H9 (cell line): ENCODE measurements around the gene VAV1. TPM values are rescaled to one million over a fixed set of nuclear protein-coding genes. Genes with fewer than 3 reads are reported as not detected.
"Not testable (repeated sequence)": the region's sequence is repeated elsewhere in the genome, so short reads cannot be mapped to it uniquely, and the experiment has no call there.

ENCODE experiments used
- DNase-seq: peaks from one replicate; pipeline ENCODE4 v3.0.0-alpha.2; 2017
- H2AFZ ChIP-seq: one replicate; pipeline ENCODE4 v1.6.1; 2013; ENCODE audit warnings: mild to moderate bottlenecking, low read length, control low read depth, moderate library complexity
- H2AK5ac ChIP-seq: 2 replicates; pipeline ENCODE4 v1.6.1; 2013; ENCODE audit warnings: low read length, control low read depth, mixed read lengths; ENCODE audit not compliant: insufficient read length
- H2BK120ac ChIP-seq: one replicate; pipeline ENCODE4 v1.6.1; 2013; ENCODE audit warnings: low read depth, mild to moderate bottlenecking, low read length, control low read depth, inconsistent platforms; ENCODE audit not compliant: poor library complexity, severe bottlenecking
- H2BK12ac ChIP-seq: 2 replicates; pipeline ENCODE4 v1.6.1; 2013; ENCODE audit warnings: low read length, control low read depth, mixed read lengths, low read depth; ENCODE audit not compliant: insufficient read length
- H2BK15ac ChIP-seq: 2 replicates; pipeline ENCODE4 v1.6.1; 2013; ENCODE audit warnings: low read depth, low read length, control low read depth
- H2BK20ac ChIP-seq: one replicate; pipeline ENCODE4 v1.6.1; 2013; ENCODE audit warnings: low read depth, mild to moderate bottlenecking, low read length, control low read depth, inconsistent platforms; ENCODE audit not compliant: poor library complexity, severe bottlenecking
- H2BK5ac ChIP-seq: 2 replicates; pipeline ENCODE4 v1.6.1; 2013; ENCODE audit warnings: low read length, control low read depth, mixed read lengths; ENCODE audit not compliant: insufficient read length
- H3K14ac ChIP-seq: 2 replicates; pipeline ENCODE4 v1.6.1; 2013; ENCODE audit warnings: low read length, control low read depth; ENCODE audit not compliant: insufficient read depth
- H3K18ac ChIP-seq: 2 replicates; pipeline ENCODE4 v1.6.1; 2013; ENCODE audit warnings: low read depth, mild to moderate bottlenecking, mixed read lengths, low read length, control low read depth; ENCODE audit not compliant: insufficient read length
- H3K23ac ChIP-seq: 2 replicates; pipeline ENCODE4 v1.6.1; 2013; ENCODE audit warnings: low read length, control low read depth, mixed read lengths, low read depth; ENCODE audit not compliant: insufficient read length
- H3K23me2 ChIP-seq: 2 replicates; pipeline ENCODE4 v1.6.1; 2013; ENCODE audit warnings: low read depth, mild to moderate bottlenecking, mixed read lengths, low read length, control low read depth; ENCODE audit not compliant: insufficient read length, poor library complexity, severe bottlenecking
- H3K27ac ChIP-seq: 2 replicates; pipeline ENCODE4 v1.5.1; 2013; ENCODE audit warnings: low read length, control low read depth, mixed read lengths, low read depth; ENCODE audit not compliant: insufficient read length
- H3K27me3 ChIP-seq: 2 replicates; pipeline ENCODE4 v1.6.1; 2013; ENCODE audit warnings: low read length, control low read depth, inconsistent platforms; ENCODE audit not compliant: insufficient read depth
- H3K4ac ChIP-seq: 2 replicates; pipeline ENCODE4 v1.6.1; 2013; ENCODE audit warnings: low read depth, mild to moderate bottlenecking, control low read depth, inconsistent platforms, low read length, moderate library complexity
- H3K4me1 ChIP-seq: 2 replicates; pipeline ENCODE4 v1.6.1; 2013; ENCODE audit warnings: low read length, control low read depth, inconsistent platforms; ENCODE audit not compliant: insufficient read depth
- H3K4me2 ChIP-seq: 2 replicates; pipeline ENCODE4 v1.6.1; 2013; ENCODE audit warnings: low read length, control low read depth, mixed read lengths; ENCODE audit not compliant: insufficient read length, insufficient read depth
- H3K56ac ChIP-seq: 2 replicates; pipeline ENCODE4 v1.6.1; 2013; ENCODE audit warnings: low read depth, mild to moderate bottlenecking, mixed read lengths, low read length, control low read depth; ENCODE audit not compliant: insufficient read length
- H3K79me1 ChIP-seq: 2 replicates; pipeline ENCODE4 v1.6.1; 2013; ENCODE audit warnings: low read depth, mild to moderate bottlenecking, moderate library complexity, low read length, control low read depth, inconsistent platforms; ENCODE audit not compliant: insufficient read depth, poor library complexity, severe bottlenecking
- H3K79me2 ChIP-seq: 2 replicates; pipeline ENCODE4 v1.6.1; 2013; ENCODE audit warnings: low read length, control low read depth, inconsistent platforms; ENCODE audit not compliant: insufficient read depth
- H3K9ac ChIP-seq: 2 replicates; pipeline ENCODE4 v1.6.1; 2013; ENCODE audit warnings: low read length, control low read depth, mixed read lengths; ENCODE audit not compliant: insufficient read length; ENCODE audit errors: extremely low read depth
- H3K9me3 ChIP-seq: one replicate; pipeline ENCODE4 v1.6.1; 2013; ENCODE audit warnings: low read depth, low read length, inconsistent platforms; ENCODE audit not compliant: control insufficient read depth
- H3T11ph ChIP-seq: one replicate; pipeline ENCODE4 v1.6.1; 2013; ENCODE audit warnings: mild to moderate bottlenecking, low read length, control low read depth, inconsistent platforms
- H4K20me1 ChIP-seq: one replicate; pipeline ENCODE4 v1.6.1; 2013; ENCODE audit not compliant: control insufficient read depth, insufficient read length, insufficient read depth
- H4K5ac ChIP-seq: 2 replicates; pipeline ENCODE4 v1.6.1; 2013; ENCODE audit warnings: low read depth, mild to moderate bottlenecking, mixed read lengths, low read length, control low read depth; ENCODE audit not compliant: insufficient read length
- H4K8ac ChIP-seq: replicated peaks from 2 replicates; pipeline ENCODE4 v1.6.1; 2013; ENCODE audit warnings: low read length, control low read depth, mixed read lengths, low read depth; ENCODE audit not compliant: insufficient read length
- H4K91ac ChIP-seq: 2 replicates; pipeline ENCODE4 v1.6.1; 2013; ENCODE audit warnings: low read depth, mild to moderate bottlenecking, moderate library complexity, mixed read lengths, low read length, control low read depth; ENCODE audit not compliant: insufficient read length
- H3K27ac Mint-ChIP-seq, 3 experiments: 2 replicates in 2 of 3; 3 replicates in 1 of 3; pipeline ENCODE4 v1.8.0; 2020 to 2021; ENCODE audit warnings: mixed read lengths in 3 of 3, mild to moderate bottlenecking in 1 of 3, moderate library complexity in 1 of 3
- H3K27me3 Mint-ChIP-seq: 2 replicates; pipeline ENCODE4 v1.8.0; 2021; ENCODE audit warnings: low read depth, mild to moderate bottlenecking, moderate library complexity, mixed read lengths
- H3K36me3 Mint-ChIP-seq, 3 experiments: 2 replicates in 2 of 3; 3 replicates in 1 of 3; pipeline ENCODE4 v1.8.0; 2020 to 2021; ENCODE audit warnings: low read depth in 3 of 3, mixed read lengths in 3 of 3; ENCODE audit not compliant: insufficient read depth in 1 of 3
- H3K4me1 Mint-ChIP-seq, 2 experiments: 2 replicates each; pipeline ENCODE4 v1.8.0; 2020; ENCODE audit warnings: mixed read lengths in 2 of 2
- H3K4me3 Mint-ChIP-seq, 2 experiments: 2 replicates in 1 of 2; 3 replicates in 1 of 2; pipeline ENCODE4 v1.8.0; 2020 to 2021; ENCODE audit warnings: mild to moderate bottlenecking in 2 of 2, mixed read lengths in 2 of 2, moderate library complexity in 1 of 2
- H3K9me3 Mint-ChIP-seq, 2 experiments: 2 replicates in 1 of 2; 3 replicates in 1 of 2; pipeline ENCODE4 v1.8.0; 2020; ENCODE audit warnings: mild to moderate bottlenecking in 2 of 2, mixed read lengths in 2 of 2, moderate library complexity in 1 of 2
- WGBS: extraction: QIAGEN DNeasy Blood & Tissue Kit; methylation state at CpG from one replicate; pipeline ENCODE4 v1.1.7; 2013; ENCODE audit warnings: missing lambda C conversion rate, low lambda C conversion rate, mixed read lengths; ENCODE audit not compliant: insufficient read length; ENCODE audit errors: extremely low coverage; 5-methylcytosine and 5-hydroxymethylcytosine counted together
- total RNA-seq: library from RNA; stranded (reverse); gene quantifications from 2 replicates; pipeline ENCODE4 v1.2.1, GENCODE V29; 2021
- TF ChIP-seq, protein P1 (sequence below): fragments of 200-600 bp; sonication (generic); conservative IDR thresholded peaks from 3 replicates; pipeline ENCODE4 v1.8.0; 2021; ENCODE audit warnings: antibody characterized with exemption, mild to moderate bottlenecking

Gene VAV1
- total RNA-seq, 1 experiment from 2014 or later, result 0.90 TPM

DNA sequence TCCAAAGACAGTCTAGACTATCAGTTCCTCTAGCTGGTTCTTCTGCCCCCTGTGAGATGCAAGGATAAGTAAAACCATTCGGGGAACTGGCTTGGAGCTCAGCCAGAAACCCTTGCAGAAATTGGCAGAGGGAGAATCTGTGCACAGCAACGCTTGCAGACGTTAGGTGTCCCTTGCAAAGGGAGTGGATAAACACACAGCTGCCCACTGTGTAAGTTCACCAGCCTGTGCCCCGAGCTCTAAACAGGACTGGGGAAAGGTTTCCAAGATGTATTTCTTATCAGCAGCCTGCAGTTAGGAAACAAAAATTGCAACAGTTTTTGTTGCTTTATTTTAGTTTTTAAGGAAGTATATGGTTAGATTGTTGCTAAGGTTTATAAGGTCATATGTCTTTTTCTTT, 95.8 kb downstream of the VAV1 start:
- no peaks in the 10 kb centered on the region for H3K23me2 ChIP-seq
- no peak overlapping the region for H3K4me2 ChIP-seq
- H4K5ac ChIP-seq, result no peak overlapping the region
- no peak overlapping the region for H3K9ac ChIP-seq
- no peak overlapping the region for H3K4ac ChIP-seq
- H2BK5ac ChIP-seq, result no peak overlapping the region
- no peak overlapping the region for H2BK120ac ChIP-seq
- no peak overlapping the region for H3K27ac ChIP-seq
- TF ChIP-seq, protein P1, sequence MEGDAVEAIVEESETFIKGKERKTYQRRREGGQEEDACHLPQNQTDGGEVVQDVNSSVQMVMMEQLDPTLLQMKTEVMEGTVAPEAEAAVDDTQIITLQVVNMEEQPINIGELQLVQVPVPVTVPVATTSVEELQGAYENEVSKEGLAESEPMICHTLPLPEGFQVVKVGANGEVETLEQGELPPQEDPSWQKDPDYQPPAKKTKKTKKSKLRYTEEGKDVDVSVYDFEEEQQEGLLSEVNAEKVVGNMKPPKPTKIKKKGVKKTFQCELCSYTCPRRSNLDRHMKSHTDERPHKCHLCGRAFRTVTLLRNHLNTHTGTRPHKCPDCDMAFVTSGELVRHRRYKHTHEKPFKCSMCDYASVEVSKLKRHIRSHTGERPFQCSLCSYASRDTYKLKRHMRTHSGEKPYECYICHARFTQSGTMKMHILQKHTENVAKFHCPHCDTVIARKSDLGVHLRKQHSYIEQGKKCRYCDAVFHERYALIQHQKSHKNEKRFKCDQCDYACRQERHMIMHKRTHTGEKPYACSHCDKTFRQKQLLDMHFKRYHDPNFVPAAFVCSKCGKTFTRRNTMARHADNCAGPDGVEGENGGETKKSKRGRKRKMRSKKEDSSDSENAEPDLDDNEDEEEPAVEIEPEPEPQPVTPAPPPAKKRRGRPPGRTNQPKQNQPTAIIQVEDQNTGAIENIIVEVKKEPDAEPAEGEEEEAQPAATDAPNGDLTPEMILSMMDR, result no peak
- no peak overlapping the region for H3K4me3 Mint-ChIP-seq
- H3K79me1 ChIP-seq, result no peaks in the 10 kb centered on the region
- H3K4me1 Mint-ChIP-seq, result no peaks in the 10 kb centered on the region
- H3K9me3 ChIP-seq, result no peaks in the 10 kb centered on the region
- no peak overlapping the region for H3K23ac ChIP-seq
- peaks cover 12% of the 10 kb centered on the region for H3K27me3 Mint-ChIP-seq
- DNase-seq, result no peak
- H3K36me3 Mint-ChIP-seq, result no peaks in the 10 kb centered on the region; a peak in 2 of 7 replicates
- no peak overlapping the region for H2AK5ac ChIP-seq
- H3K27ac Mint-ChIP-seq, result no peak overlapping the region; a peak in 1 of 7 replicates
- no peaks in the 10 kb centered on the region for H3K79me2 ChIP-seq
- no peak overlapping the region for H3T11ph ChIP-seq
- no peak overlapping the region for H2AFZ ChIP-seq
- no peak overlapping the region for H3K56ac ChIP-seq
- no peak overlapping the region for H2BK12ac ChIP-seq
- H3K14ac ChIP-seq, result no peak overlapping the region
- peaks cover 29 to 72% of the 10 kb centered on the region in 2 experiments for H3K9me3 Mint-ChIP-seq
- H3K4me1 ChIP-seq, result no peaks in the 10 kb centered on the region; the same call in 1 of the 2 replicates
- no CpG with 5 or more reads among the region's 4 CpGs for WGBS
- no peak overlapping the region for H4K8ac ChIP-seq
- no peak overlapping the region for H2BK15ac ChIP-seq
- H2BK20ac ChIP-seq, result no peak overlapping the region
- H4K91ac ChIP-seq, result no peak overlapping the region
- H3K18ac ChIP-seq, result no peak overlapping the region
- H4K20me1 ChIP-seq, result no peaks in the 10 kb centered on the region
- H3K27me3 ChIP-seq, result no peaks in the 10 kb centered on the region

DNA sequence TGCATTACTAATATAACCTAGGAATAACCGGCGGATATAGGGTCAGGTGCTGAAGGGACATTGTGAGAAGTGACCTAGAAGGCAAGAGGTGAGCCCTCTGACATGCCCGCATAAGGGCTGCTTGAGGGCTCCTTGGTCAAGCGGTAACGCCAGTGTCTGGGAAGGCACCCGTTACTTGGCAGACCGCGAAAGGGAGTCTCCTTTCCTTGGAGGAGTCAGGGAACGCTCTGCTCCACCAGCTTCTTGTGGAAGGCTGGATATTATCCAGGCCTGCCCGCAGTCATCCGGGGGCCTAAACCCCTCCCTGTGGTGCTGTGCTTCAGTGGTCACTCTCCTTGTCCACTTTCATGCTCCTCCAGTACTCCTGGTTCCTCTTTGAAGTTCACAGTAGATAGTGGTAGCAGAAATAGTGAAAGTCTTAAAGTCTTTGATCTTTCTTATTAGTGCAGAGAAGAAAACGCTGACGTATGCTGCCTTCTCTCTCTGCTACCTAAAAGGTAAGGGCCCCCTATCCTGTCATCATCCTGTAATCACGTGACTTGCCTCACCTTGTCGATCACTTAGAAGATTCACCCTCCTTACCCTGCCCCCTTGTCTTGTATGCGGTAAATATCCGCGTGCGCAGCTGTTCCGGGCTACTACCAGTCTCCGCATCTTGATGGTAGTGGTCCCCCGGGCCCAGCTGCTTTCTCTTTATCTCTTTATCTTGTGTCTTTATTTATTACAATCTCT, 96.8 kb downstream of the VAV1 start:
- not testable (repeated sequence) for H3K9ac ChIP-seq, H2BK15ac ChIP-seq, H3K14ac ChIP-seq, H3K27ac Mint-ChIP-seq, H3K23me2 ChIP-seq, H4K91ac ChIP-seq, H2BK5ac ChIP-seq, H3K9me3 ChIP-seq, H3K56ac ChIP-seq, H3K36me3 Mint-ChIP-seq, H3K79me1 ChIP-seq, H3K27ac ChIP-seq, H3K4me1 ChIP-seq, H3T11ph ChIP-seq, H4K5ac ChIP-seq, H2BK20ac ChIP-seq, DNase-seq, H3K4me2 ChIP-seq, H3K79me2 ChIP-seq, H2BK12ac ChIP-seq, H3K23ac ChIP-seq, H3K4ac ChIP-seq, H2BK120ac ChIP-seq, H4K20me1 ChIP-seq, H3K4me3 Mint-ChIP-seq, H2AK5ac ChIP-seq, H3K4me1 Mint-ChIP-seq, H3K18ac ChIP-seq, H4K8ac ChIP-seq, H3K27me3 ChIP-seq, H2AFZ ChIP-seq
- peaks cover 12% of the 10 kb centered on the region for H3K27me3 Mint-ChIP-seq
- WGBS, result no CpG with 5 or more reads among the region's 22 CpGs
- peaks cover 38 to 76% of the 10 kb centered on the region in 2 experiments for H3K9me3 Mint-ChIP-seq
